ENCODE measurements around the gene RPP14. TPM values are rescaled to one million over a fixed set of nuclear protein-coding genes. Genes with fewer than 3 reads are reported as not detected.

RPP14 gene
- total RNA-seq, 1 experiment from 2014 or later, result 22.4 TPM

DNA sequence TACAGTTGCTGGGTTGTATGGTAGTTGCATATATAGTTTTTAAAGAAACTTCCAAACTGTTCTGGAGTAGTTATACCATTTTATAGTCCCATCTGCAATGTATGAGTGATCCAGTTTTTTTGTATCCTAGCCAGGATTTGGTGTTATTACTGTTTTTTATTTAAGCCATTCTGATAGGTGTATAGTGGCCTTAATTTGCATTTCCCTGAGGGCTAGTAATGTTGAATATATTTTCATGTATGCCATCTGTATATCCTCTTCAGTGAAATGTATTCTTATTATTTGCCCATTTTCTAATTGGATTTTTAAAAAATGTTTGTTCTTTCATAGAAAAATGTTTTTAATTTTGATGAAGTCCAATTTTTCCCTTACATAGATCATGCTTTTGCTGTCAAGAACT lies 55.8 kb downstream of the RPP14 start:
- no peak overlapping the region for H3K4me3 ChIP-seq (replicated peaks in 1 of 2; ENCODE audit: low read depth in 1 of 2, low read length in 2 of 2)
- no peaks in the 10 kb centered on the region for H4K20me1 ChIP-seq (ENCODE audit: insufficient read depth)
- H3K9me2 ChIP-seq (ENCODE audit: insufficient read depth), result no peaks in the 10 kb centered on the region
- no peaks in the 10 kb centered on the region for H3K79me2 ChIP-seq (ENCODE audit: insufficient read depth, low read length)
- H3K36me3 ChIP-seq (ENCODE audit: control insufficient read depth in 1 of 2, insufficient read depth in 2 of 2, low read length in 2 of 2), result no peaks in the 10 kb centered on the region
- no peak overlapping the region for H3K9ac ChIP-seq (ENCODE audit: low read length)
- ChIA-PET RAD21 (ENCODE audit: low non-redundant PET in 1 of 2, low total read pairs in 2 of 2, uncharacterized antibody in 2 of 2, unreplicated experiment in 2 of 2) (no interaction called here), CTCF (no interaction called here), POLR2A (no interaction called here)
- no peak overlapping the region for H3K27ac ChIP-seq (ENCODE audit: low read depth, low read length)
- H3K9me3 ChIP-seq (ENCODE audit: control insufficient read depth in 1 of 2, insufficient read depth in 1 of 2, low read depth in 1 of 2, low read length in 2 of 2), result no peaks in the 10 kb centered on the region
- intact Hi-C loops (cut with micrococcal nuclease), result no loop called here
- no TSS peak for BruUV-seq (replicated peaks)
- H3K27me3 ChIP-seq (ENCODE audit: insufficient read depth, low read length), result no peaks in the 10 kb centered on the region
- no peak overlapping the region for H3K4me2 ChIP-seq (ENCODE audit: low read length)
- ATAC-seq (no peak), DNase-seq (ENCODE audit: low read depth, low spot score) (no peak)
- no peak for TF ChIP-seq EZH2 (IDR thresholded peaks at IDR 0.05)
- TF ChIP-seq, protein P1, sequence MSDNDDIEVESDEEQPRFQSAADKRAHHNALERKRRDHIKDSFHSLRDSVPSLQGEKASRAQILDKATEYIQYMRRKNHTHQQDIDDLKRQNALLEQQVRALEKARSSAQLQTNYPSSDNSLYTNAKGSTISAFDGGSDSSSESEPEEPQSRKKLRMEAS (IDR thresholded peaks at IDR 0.05), result no peak
- no peak for TF ChIP-seq EGR1 (IDR thresholded peaks at IDR 0.05; ENCODE audit: low read depth)
- TF ChIP-seq POLR2A (IDR thresholded peaks at IDR 0.05; ENCODE audit: borderline replicate concordance, extremely low read depth, insufficient read depth, insufficient read length), result no peak
- TF ChIP-seq ZNF274 (IDR thresholded peaks at IDR 0.05; ENCODE audit: low read depth, low read length), result no peak
- TF ChIP-seq YY1 (IDR thresholded peaks at IDR 0.05; ENCODE audit: extremely low read depth, insufficient replicate concordance, low read depth, low read length), result no peak
- TF ChIP-seq FOSL1 (IDR thresholded peaks at IDR 0.05; ENCODE audit: low read depth), result no peak
- TF ChIP-seq POLR2AphosphoS5 (IDR thresholded peaks at IDR 0.05; ENCODE audit: low read depth, low read length), result no peak
- no peak for TF ChIP-seq ZFX (IDR thresholded peaks at IDR 0.05)
- no peak for TF ChIP-seq SIN3A (IDR thresholded peaks at IDR 0.05; ENCODE audit: low read depth)
- TF ChIP-seq RAD21 (IDR thresholded peaks at IDR 0.05; ENCODE audit: low read depth), result no peak
- no peak for TF ChIP-seq ELF1 (IDR thresholded peaks at IDR 0.05; ENCODE audit: borderline replicate concordance, low read depth)
- no peak overlapping the region for H2AFZ ChIP-seq (ENCODE audit: low read depth, low read length, poor library complexity, severe bottlenecking)
- no peaks in the 10 kb centered on the region for H3K4me1 ChIP-seq (ENCODE audit: control insufficient read depth in 1 of 2, insufficient read depth in 2 of 2, low read length in 2 of 2)

DNA sequence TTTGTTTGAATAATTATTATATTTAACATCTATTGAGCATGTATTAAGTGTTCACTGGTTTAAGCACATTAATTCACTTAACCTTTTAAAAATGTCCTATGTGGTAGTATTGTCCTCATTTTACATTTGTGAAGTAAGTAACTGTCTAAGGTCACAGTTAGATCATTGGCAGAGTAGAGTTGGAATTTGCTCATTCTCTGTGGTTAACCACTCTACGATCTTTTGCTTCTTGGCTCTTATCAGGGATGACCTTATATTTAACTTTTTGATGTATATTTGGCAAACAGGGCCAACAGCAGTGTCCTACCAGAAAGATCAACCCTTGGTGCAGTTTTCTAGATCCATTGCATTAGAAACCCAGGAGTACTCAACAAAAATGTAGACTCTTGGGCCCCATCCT lies 60.7 kb downstream of the RPP14 start:
- ChIA-PET POLR2A (no interaction called here), RAD21 (ENCODE audit: low non-redundant PET in 1 of 2, low total read pairs in 2 of 2, uncharacterized antibody in 2 of 2, unreplicated experiment in 2 of 2) (no interaction called here), CTCF (no interaction called here)
- H4K20me1 ChIP-seq (ENCODE audit: insufficient read depth), result no peaks in the 10 kb centered on the region
- intact Hi-C loops (cut with micrococcal nuclease), result no loop called here
- H3K9ac ChIP-seq (ENCODE audit: low read length), result no peak overlapping the region
- no peak overlapping the region for H3K4me2 ChIP-seq (ENCODE audit: low read length)
- H3K9me2 ChIP-seq (ENCODE audit: insufficient read depth), result no peaks in the 10 kb centered on the region
- no peak overlapping the region for H3K4me3 ChIP-seq (replicated peaks in 1 of 2; ENCODE audit: low read depth in 1 of 2, low read length in 2 of 2)
- BruUV-seq (replicated peaks), result no TSS peak
- ATAC-seq (no peak), DNase-seq (ENCODE audit: low read depth, low spot score) (no peak)
- no peaks in the 10 kb centered on the region for H3K4me1 ChIP-seq (ENCODE audit: control insufficient read depth in 1 of 2, insufficient read depth in 2 of 2, low read length in 2 of 2)
- no peak overlapping the region for H2AFZ ChIP-seq (ENCODE audit: low read depth, low read length, poor library complexity, severe bottlenecking)
- no peaks in the 10 kb centered on the region for H3K9me3 ChIP-seq (ENCODE audit: control insufficient read depth in 1 of 2, insufficient read depth in 1 of 2, low read depth in 1 of 2, low read length in 2 of 2)
- H3K36me3 ChIP-seq (ENCODE audit: control insufficient read depth in 1 of 2, insufficient read depth in 2 of 2, low read length in 2 of 2), result no peaks in the 10 kb centered on the region
- H3K79me2 ChIP-seq (ENCODE audit: insufficient read depth, low read length), result no peaks in the 10 kb centered on the region
- no peaks in the 10 kb centered on the region for H3K27me3 ChIP-seq (ENCODE audit: insufficient read depth, low read length)
- no peak overlapping the region for H3K27ac ChIP-seq (ENCODE audit: low read depth, low read length)
- no peak for TF ChIP-seq YY1 (IDR thresholded peaks at IDR 0.05; ENCODE audit: extremely low read depth, insufficient replicate concordance, low read depth, low read length)
- TF ChIP-seq, protein P2, sequence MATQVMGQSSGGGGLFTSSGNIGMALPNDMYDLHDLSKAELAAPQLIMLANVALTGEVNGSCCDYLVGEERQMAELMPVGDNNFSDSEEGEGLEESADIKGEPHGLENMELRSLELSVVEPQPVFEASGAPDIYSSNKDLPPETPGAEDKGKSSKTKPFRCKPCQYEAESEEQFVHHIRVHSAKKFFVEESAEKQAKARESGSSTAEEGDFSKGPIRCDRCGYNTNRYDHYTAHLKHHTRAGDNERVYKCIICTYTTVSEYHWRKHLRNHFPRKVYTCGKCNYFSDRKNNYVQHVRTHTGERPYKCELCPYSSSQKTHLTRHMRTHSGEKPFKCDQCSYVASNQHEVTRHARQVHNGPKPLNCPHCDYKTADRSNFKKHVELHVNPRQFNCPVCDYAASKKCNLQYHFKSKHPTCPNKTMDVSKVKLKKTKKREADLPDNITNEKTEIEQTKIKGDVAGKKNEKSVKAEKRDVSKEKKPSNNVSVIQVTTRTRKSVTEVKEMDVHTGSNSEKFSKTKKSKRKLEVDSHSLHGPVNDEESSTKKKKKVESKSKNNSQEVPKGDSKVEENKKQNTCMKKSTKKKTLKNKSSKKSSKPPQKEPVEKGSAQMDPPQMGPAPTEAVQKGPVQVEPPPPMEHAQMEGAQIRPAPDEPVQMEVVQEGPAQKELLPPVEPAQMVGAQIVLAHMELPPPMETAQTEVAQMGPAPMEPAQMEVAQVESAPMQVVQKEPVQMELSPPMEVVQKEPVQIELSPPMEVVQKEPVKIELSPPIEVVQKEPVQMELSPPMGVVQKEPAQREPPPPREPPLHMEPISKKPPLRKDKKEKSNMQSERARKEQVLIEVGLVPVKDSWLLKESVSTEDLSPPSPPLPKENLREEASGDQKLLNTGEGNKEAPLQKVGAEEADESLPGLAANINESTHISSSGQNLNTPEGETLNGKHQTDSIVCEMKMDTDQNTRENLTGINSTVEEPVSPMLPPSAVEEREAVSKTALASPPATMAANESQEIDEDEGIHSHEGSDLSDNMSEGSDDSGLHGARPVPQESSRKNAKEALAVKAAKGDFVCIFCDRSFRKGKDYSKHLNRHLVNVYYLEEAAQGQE (IDR thresholded peaks at IDR 0.05; ENCODE audit: low read depth), result no peak
- no peak for TF ChIP-seq POLR2AphosphoS5 (IDR thresholded peaks at IDR 0.05; ENCODE audit: low read depth, low read length)
- TF ChIP-seq, protein P1 (IDR thresholded peaks at IDR 0.05), result no peak
- TF ChIP-seq, protein P3, sequence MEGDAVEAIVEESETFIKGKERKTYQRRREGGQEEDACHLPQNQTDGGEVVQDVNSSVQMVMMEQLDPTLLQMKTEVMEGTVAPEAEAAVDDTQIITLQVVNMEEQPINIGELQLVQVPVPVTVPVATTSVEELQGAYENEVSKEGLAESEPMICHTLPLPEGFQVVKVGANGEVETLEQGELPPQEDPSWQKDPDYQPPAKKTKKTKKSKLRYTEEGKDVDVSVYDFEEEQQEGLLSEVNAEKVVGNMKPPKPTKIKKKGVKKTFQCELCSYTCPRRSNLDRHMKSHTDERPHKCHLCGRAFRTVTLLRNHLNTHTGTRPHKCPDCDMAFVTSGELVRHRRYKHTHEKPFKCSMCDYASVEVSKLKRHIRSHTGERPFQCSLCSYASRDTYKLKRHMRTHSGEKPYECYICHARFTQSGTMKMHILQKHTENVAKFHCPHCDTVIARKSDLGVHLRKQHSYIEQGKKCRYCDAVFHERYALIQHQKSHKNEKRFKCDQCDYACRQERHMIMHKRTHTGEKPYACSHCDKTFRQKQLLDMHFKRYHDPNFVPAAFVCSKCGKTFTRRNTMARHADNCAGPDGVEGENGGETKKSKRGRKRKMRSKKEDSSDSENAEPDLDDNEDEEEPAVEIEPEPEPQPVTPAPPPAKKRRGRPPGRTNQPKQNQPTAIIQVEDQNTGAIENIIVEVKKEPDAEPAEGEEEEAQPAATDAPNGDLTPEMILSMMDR (IDR thresholded peaks at IDR 0.05 in 2 of 3, conservative IDR thresholded peaks at IDR 0.05 in 1 of 3; ENCODE audit: borderline replicate concordance in 1 of 3, insufficient read depth in 1 of 3, low read depth in 2 of 3, low read length in 2 of 3), result no peak
- no peak for TF ChIP-seq ELF1 (IDR thresholded peaks at IDR 0.05; ENCODE audit: borderline replicate concordance, low read depth)
- no peak for TF ChIP-seq ZNF274 (IDR thresholded peaks at IDR 0.05; ENCODE audit: low read depth, low read length)
- no peak for TF ChIP-seq EZH2 (IDR thresholded peaks at IDR 0.05)

Data from HCT116 (cell line).